Embryonic facial prominence (tissue), 1 donor: ENCODE measurements around the gene GP1BA.
"Not testable (repeated sequence)": the region's sequence is repeated elsewhere in the genome, so short reads cannot be mapped to it uniquely, and the experiment has no call there.

Source experiments
- DNase-seq: peaks from one replicate; pipeline ENCODE4 v3.0.0-alpha.2; 2016; ENCODE audit errors: extremely low spot score

The GP1BA gene

GRCh38 chr17:4901648-4902344 lies 30.3 kb upstream of the GP1BA start:
- no peak for DNase-seq

- DNase-seq, result no peak
Measured at GRCh38 chr17:4902540-4902939, 29.5 kb upstream of the GP1BA start.

DNA sequence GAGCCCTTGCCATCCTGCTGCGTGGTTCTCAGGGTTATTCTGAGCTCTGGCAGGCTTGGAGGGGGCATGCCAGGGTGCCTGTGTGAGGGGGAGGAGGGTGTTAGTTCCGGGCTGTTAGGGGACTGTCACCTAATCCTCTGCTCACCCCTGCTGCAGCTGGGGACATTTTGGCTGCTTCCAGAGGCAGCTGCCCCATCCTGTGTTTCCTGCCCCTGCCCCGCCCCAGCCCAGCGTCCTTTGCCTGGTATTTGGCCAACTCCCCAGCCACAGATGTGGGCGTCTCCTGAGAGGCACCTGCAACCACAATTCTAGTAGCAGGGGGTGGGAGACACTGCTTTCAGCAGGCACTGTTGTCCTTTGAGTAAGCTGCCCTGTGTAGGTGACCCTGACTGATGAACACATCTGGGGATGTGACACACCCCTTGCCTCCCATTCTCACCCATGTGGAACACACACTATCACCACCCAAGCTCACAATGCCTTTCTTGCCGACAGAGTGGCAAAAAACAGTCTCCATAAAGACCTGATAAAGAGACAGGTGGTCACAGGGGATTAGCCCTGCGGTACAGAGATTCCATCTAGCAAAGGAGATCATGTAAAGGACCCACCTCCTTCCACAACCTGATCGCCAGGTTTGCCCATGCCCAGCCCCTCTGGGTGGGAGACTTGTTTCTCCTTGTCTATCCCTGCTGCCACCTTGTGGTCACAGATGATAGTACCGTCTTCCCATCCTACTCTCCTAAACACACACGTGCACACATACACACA lies 28.8 kb upstream of the GP1BA start, which contains the start of gene CHRNE:
CHRNE (minus strand) TSS at position 48 of the 768 bp plus-strand sequence; CDS start at position 13, 35 bp downstream.
- DNase-seq, result peak; percentile 63

GRCh38 chr17:4906642-4907041 lies 25.4 kb upstream of the GP1BA start:
- DNase-seq, result not testable (repeated sequence)

DNA sequence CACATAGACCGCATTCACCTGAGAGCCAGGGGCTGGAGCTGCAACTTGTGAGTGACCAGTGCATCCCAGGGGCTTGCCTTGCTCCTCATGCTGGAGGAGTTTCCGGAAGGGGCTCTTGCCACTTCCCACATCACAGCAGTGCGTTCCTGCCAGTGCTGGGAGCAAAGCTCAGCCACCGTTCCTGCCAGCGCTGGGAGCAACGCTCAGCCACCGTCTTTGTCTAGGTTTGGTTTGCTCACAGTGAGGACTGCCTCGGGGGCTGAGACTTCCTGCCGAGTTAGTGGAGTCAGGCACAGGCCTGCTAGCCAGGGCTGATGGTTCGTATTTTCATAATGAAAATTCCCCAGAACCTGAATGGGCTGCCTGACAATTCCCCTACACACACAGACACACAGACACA lies 23.8 kb upstream of the GP1BA start:
- no peak for DNase-seq

DNA sequence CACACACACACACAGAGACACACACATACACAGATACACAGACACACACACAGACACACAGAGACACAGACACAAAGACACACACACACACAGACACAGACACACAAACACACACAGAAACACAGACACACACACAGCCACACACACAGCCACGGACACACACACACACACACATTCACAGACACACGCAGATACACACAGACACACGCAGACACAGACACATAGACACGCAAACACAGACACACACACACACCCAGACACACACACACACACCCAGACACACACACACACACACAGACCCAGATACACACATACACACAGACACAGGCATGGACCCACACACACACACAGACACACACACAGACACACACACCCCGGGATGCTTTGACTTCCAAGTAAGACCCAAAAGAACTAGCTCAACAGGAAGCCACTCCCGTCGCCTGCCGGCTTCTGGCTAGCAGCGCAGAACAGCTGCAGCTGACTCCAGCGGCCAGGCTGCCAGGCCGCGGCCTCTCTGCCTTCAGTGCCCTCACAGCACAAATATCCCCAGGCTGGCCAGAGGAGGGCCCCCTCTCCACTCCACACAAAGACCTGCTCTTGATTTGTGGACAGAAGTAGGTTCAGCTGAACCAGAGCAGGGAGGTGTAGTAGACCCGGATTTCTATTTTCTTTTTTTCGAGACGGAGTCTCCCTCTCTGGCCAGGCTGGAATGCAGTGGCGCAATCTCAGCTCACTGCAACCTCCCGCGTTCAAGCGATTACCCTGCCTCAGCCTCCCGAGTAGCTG lies 23.2 kb upstream of the GP1BA start:
- peak; percentile 53 for DNase-seq

DNA sequence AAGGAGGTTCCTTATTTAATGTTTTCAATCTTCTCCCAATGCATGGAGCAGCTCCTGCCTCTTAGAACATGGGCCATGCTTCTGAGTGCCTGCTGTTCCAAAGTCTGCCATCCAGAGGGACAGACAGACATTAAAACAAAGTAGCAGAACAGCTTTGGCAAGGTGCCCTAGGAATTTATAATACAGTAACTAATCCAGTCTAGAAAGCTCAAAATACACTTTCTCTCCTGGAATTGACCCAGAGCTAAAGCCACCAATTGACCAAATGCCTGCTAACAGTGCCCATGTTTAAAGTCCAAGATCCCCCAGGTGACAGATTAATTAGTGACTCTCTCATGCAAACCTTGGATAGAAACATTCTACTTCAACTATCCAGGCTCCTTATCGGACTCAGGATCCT lies 18.1 kb upstream of the GP1BA start:
- no peak for DNase-seq

DNA sequence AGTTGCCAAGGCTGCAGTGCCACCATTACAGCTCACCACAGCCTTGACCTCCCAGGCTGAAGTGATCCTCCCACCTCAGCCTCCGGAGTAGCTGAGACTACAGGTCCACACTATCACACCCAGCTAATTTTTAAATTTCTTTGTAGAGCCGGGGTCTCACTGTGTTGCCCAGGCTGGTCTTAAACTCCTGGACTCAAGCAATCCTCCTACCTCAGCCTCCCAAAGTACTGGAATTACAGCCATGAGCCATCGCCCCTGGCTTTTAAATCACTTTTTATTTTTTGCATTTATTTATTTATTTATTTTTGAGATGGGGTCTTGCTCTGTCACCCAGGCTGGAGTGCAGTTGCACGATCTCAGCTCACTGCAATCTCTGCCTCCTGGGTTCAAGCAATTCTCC lies 17.5 kb upstream of the GP1BA start:
- DNase-seq, result not testable (repeated sequence)

DNA sequence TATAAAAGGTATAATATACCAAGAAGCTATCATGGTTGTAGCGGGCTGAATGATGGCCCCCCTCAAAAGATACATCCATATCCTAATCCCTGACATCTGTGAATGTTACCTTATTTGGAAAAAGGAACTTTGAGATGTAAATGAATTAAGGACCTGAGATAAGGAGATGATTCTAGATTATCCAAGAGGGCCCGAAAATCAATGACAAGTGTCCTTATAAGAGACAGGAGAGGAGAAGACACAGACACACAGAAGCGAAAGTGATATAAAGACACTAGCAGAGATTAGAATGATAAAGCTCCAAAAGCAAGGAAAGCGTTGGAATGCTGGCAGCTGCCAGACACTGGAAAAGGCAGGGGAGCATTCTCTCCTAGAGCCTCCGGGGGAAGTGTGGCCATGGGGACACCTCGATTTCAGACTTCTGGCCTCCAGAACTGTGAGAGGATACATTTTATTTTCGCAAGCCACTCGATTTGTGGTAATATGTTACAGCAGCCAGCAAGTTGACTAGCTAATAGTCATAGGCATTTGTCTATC lies 12.5 kb upstream of the GP1BA start:
- DNase-seq, result no peak

- DNase-seq, result no peak
Measured at GRCh38 chr17:4920351-4921048, 11.6 kb upstream of the GP1BA start.

- DNase-seq, result no peak
Measured at GRCh38 chr17:4921320-4921719, 10.8 kb upstream of the GP1BA start.

DNA sequence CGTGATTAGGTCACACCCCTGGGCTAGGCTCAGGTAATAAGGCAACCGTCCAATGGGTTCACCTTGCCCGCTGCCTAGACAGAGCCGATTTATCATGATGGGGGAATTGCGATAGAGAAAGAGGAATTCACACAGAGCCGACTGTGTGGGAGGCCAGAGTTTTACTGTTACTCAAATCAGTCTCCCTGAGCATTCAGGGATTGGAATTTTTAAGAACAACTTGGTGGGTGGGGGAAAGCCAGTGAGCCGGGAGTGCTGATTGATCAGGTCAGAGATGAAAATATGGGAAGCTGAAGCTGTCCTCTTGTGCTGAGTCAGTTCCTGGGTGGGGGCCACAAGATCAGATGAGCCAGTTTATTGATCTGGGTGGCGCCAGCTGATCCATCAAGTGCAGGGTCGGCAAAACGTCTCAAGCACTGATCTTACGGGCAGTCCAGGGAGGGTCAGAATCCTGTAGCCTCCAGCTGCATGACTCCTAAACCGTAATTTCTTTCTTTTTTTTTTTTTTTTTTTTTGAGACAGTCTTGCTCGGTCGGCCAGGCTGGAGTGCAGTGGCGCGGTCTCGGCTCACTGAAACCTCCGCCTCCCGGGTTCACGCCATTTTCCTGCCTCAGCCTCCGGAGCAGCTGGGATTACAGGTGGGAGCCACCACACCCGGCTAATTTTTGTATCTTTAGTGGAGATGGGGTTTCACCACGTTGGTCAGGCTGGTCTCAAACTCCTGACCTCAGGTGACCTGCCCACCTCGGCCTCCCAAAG lies 5.3 kb upstream of the GP1BA start:
- DNase-seq, result not testable (repeated sequence)

GRCh38 chr17:4928881-4929280 lies 3.2 kb upstream of the GP1BA start:
- DNase-seq, result no peak

DNA sequence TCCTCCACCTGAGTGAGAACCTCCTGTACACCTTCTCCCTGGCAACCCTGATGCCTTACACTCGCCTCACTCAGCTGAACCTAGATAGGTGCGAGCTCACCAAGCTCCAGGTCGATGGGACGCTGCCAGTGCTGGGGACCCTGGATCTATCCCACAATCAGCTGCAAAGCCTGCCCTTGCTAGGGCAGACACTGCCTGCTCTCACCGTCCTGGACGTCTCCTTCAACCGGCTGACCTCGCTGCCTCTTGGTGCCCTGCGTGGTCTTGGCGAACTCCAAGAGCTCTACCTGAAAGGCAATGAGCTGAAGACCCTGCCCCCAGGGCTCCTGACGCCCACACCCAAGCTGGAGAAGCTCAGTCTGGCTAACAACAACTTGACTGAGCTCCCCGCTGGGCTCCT lies 679 bp downstream of the GP1BA start:
- no peak for DNase-seq

DNA sequence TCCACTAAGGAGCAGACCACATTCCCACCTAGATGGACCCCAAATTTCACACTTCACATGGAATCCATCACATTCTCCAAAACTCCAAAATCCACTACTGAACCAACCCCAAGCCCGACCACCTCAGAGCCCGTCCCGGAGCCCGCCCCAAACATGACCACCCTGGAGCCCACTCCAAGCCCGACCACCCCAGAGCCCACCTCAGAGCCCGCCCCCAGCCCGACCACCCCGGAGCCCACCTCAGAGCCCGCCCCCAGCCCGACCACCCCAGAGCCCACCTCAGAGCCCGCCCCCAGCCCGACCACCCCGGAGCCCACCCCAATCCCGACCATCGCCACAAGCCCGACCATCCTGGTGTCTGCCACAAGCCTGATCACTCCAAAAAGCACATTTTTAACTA lies 1.6 kb downstream of the GP1BA start:
- DNase-seq, result no peak

DNA sequence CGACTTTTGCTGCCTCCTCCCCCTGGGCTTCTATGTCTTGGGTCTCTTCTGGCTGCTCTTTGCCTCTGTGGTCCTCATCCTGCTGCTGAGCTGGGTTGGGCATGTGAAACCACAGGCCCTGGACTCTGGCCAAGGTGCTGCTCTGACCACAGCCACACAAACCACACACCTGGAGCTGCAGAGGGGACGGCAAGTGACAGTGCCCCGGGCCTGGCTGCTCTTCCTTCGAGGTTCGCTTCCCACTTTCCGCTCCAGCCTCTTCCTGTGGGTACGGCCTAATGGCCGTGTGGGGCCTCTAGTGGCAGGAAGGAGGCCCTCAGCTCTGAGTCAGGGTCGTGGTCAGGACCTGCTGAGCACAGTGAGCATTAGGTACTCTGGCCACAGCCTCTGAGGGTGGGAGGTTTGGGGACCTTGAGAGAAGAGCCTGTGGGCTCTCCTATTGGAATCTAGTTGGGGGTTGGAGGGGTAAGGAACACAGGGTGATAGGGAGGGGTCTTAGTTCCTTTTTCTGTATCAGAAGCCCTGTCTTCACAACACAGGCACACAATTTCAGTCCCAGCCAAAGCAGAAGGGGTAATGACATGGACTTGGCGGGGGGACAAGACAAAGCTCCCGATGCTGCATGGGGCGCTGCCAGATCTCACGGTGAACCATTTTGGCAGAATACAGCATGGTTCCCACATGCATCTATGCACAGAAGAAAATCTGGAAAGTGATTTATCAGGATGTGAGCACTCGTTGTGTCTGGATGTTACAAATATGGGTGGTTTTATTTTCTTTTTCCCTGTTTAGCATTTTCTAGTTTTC lies 2.3 kb downstream of the GP1BA start:
- DNase-seq, result no peak

DNA sequence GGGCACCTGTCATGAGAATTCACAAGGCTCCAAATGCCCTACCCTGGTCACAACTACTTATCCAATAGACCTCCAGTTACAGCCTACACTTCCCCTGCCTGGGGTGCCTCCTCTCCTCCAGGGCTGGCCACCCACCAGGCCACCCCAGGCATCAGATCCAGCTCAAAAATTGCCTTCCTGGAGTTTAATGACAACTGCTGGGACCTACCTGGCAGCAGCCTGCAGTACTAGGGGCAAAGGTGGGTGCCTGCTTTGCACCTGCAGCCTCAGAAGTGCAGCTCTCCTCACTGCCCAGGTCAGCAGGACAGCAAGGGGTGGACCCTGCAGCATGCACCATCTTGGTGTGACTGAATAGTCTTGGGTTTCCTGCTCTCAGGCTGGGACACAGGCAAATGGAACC lies 3.6 kb downstream of the GP1BA start:
- no peak for DNase-seq

DNA sequence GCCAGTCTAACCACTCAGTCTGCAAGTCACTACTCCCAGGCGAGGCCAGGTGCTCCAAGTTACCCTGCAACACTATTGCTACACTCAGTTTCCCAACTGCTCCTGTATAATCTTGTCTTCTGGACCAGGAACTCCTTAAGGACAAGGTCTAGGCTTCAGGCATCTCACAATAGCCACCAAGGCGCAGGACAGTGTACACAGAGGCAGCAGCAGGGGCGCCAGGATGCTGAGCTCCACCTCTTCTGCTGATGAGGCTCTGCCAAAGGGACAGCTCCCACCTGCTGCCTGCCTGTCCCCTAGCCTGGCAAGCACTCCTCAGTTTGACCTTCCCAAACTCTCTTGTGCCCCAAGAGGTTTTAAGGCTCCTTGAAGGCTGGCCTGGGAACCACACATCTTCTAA lies 4.4 kb downstream of the GP1BA start:
- no peak for DNase-seq

DNA sequence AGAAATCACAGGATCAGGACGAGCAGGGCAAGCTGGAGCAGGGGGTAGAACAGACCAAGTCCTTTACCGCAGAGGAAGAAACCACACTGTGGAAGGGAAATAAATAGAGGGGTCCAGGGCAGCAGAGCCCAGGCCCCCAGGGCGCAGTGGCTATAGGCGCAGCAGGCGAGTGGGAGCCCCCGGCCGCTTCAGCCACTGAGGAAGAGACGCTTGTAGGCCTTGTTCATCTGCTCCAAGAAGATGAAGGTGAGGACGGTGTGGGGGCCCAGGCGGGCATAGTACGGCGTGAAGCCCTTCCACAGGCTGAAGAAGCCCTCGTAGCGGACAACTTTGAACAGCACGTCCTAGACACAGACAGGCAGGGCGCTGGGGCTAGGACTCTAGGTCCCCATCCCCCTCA lies 5.5 kb downstream of the GP1BA start:
- no peak for DNase-seq

DNA sequence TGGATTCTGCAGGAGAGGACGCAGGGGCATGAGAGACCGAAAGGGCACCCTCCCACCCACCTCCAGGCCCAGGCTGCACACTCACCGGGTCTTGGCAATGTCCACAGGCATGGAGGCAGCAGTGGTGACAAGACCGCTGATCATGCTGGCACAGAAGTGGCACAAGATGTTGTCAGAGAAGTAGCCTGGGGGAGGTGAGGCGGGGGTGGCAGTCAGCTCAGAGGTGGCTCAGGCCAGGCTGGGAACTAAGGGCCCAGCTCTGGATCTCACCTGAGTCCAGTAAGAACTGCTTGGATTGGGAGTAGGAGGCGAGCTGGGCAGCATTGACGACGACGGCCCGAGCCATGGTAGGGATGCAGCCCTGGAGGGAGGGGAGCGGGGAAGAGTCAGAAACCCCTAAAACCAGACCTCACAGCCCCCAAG lies 6.0 kb downstream of the GP1BA start:
- DNase-seq, result no peak
